ENCODE data around the gene PIK3R2. TPM values are rescaled to one million over a fixed set of nuclear protein-coding genes. Genes with fewer than 3 reads are reported as not detected.

Gene PIK3R2
- total RNA-seq, 1 donor from 2014 or later, result 34.5 TPM

DNA sequence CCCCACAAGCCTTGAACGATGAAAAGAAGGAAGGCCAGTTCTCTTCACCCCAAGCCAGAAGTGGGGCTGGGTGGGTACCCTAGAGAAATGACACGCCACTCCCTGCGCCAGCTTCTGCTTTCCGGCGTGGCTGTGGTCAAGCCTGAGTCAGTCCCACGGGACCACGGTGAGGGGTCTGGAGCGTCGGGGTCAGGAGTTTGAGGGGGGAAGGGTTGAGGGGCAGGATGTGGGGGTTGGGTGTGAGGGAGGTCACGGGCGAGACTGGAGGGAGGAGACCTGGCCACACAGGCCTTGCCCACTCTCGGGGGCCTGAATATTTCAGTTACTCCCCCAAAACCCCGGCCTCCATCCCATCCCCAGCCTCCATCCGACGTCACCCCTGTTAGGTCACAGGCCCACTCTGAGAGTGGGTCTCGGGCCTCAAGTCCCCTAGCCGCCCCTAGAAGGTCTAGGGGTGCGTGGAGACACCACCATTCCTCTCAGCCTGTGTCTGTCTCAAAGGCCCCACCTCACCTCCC is 20.1 kb downstream of the PIK3R2 start:
- no peak for DNase-seq

DNA sequence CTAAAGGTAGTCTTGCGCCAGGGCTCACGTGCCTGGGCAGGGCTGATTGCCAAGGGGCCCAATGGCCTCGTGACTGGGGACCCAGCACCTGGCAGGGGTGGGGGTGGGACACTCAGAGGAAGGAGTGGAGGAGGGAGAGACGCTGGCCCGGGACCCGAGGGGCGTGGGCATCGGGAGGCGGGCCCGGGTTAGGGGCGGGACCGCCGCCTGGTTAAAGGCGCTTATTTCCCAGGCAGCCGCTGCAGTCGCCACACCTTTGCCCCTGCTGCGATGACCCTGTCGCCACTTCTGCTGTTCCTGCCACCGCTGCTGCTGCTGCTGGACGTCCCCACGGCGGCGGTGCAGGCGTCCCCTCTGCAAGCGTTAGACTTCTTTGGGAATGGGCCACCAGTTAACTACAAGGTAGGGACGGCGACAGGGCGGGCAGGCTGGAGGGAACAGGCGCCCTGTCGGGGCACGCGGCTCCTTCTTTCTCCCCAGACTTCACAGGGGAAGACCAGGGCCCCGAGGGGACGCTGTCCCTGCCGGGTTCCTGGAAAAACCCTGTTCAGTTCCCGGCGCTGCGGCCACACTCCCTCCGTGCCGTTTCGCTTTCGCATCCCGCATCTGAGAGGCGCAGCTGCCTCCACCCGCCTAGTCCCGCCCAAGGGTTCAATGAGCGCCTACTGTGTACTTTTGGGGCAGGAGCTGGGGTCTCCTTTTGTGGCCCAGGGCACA is 20.8 kb downstream of the PIK3R2 start, which contains the start of gene IFI30:
Gene IFI30 (plus strand): TSS at position 242 of the 717 bp plus-strand sequence. CDS start 29 bp downstream, at position 271.
- peak; percentile 62 for DNase-seq

DNA sequence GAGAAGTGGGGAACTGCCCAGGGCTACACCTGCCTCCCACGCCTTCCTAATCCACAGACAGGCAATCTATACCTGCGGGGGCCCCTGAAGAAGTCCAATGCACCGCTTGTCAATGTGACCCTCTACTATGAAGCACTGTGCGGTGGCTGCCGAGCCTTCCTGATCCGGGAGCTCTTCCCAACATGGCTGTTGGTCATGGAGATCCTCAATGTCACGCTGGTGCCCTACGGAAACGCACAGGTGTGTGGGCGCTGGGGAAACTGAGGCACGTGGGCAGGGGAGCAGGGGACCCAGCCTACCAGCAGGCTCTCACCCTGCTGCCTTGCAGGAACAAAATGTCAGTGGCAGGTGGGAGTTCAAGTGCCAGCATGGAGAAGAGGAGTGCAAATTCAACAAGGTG is 22.0 kb downstream of the PIK3R2 start:
- DNase-seq, result no peak

DNA sequence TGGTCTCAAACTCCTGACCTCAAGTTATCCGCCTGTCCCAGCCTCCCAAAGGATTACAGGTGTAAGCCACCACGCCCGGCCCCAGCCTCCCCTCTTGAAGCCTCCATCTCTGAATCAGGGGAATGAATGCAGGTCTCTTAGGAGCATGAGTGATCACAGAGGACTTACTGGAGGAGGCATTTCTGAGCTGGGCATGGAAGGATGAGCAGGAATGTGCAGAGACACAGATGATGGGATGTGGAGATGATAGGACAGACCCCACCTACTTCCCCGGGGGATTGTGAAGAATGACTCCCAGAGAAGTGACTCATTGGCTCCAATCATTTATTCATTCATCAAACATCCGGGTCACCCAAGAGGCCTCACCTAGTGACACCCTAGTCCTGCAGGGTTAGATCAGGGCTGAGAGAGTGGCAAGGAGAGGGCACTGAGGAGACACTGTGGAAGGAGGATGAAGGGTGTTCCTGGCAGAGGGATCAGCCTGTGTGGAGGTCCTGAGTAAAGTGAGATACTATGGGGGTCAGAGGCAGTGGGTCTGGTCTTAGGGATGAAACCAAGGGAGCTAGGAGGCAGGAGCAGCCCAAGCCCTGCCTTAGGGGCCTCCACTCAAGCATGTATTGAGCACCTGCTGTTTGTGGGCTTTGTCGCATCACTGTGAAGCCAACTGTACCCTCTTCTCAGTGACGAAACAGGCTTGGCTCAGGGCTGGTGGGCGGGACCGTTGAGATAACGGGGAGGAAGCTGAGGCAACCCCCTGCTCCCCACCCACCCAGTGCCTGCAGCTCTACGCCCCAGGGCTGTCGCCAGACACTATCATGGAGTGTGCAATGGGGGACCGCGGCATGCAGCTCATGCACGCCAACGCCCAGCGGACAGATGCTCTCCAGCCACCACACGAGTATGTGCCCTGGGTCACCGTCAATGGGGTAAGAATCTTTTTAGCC is 23.7 kb downstream of the PIK3R2 start:
- DNase-seq, result no peak

DNA sequence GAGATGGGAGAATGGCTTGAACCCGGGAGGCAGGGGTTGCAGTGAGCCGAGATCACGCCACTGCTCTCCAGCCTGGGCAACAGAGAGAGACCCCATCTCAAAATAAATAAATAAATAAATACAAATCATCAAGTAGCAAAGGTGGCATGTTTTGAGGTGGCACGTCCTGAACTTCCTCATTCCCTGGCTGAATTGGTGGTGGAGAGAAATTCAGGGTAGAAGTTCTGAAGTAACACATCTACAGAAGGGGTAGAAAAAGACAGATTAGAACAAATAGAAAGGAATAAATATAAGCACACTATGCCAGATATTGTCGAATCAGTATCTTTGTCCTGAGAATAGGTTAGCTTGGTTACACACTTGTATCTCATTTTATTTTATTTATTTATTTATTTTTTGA is 27.0 kb downstream of the PIK3R2 start:
- no peak for DNase-seq

DNA sequence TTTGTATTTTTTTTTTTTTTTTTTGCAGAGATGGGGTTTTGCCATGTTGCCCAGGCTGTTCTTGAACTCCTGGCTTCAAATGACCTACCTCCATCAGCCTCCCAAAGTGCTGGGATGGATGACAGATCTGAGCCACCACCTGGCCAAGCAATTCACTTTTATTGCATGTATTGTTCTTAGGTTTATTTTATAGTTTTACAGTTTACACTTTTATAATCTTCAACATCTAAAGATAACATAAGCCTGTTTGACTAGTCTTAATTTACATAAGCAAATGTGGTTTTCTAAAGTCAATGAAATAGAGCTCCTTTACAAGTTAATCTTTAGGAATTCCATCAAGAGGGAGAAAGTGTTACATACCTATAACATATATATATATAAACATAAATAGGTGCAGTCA is 30.6 kb downstream of the PIK3R2 start:
- no peak for DNase-seq

DNA sequence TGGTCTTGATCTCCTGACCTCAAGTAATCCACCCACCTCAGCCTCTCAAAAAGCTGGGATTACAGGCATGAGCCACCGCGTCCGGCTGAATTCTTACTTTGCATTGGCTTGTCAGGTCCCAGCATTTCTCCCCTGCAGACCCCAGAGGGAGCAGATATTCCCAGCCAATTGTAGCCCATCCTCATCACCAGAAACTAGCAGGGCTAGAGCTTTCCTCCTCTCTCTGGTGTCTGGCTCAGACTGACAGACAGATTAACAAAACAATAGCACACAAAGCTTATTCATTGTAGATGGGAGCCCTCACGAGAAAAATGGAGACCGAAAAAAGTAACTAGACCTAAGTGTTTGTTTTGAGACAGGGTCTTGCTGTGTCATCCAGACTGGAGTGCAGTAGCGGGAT is 32.6 kb downstream of the PIK3R2 start:
- no peak for DNase-seq

DNA sequence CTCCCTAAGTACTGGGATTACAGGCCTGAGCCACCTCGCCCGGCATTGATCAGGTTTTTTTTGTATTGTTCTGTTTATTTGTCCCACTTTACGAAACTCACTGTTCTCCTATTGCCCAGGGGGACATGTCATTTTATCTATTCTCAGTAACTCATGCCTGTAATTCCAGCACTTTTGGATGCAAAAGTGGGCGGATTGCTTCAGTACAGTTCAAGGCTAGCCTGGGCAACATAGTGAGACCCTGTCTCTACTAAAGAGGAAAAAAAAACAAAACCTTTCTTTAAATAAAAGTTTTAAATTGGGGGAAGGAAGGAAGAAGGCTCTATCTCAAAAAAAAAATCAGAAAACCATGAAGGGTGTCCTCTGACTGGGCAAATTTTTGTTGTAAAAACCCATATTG is 37.3 kb downstream of the PIK3R2 start:
- no peak for DNase-seq

DNA sequence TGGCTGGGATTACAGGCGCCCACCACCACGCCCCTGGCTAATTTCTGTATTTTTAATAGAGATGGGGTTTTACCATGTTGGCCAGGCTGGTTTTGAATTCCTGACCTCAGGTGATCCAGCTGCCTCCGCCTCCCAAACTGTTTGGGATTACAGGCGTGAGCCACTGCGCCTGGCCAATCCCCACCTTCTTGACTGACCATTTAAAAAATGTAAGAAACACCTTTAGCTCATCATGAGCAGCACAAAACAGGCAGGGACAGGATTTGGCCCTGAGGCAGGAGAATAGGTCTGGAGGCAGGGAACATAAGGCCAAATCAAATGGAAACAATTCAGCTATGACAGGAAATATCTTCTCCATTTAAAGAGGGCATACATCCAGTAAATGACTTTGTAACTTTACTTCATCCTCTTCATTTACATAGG is 38.7 kb downstream of the PIK3R2 start:
- no peak for DNase-seq

DNA sequence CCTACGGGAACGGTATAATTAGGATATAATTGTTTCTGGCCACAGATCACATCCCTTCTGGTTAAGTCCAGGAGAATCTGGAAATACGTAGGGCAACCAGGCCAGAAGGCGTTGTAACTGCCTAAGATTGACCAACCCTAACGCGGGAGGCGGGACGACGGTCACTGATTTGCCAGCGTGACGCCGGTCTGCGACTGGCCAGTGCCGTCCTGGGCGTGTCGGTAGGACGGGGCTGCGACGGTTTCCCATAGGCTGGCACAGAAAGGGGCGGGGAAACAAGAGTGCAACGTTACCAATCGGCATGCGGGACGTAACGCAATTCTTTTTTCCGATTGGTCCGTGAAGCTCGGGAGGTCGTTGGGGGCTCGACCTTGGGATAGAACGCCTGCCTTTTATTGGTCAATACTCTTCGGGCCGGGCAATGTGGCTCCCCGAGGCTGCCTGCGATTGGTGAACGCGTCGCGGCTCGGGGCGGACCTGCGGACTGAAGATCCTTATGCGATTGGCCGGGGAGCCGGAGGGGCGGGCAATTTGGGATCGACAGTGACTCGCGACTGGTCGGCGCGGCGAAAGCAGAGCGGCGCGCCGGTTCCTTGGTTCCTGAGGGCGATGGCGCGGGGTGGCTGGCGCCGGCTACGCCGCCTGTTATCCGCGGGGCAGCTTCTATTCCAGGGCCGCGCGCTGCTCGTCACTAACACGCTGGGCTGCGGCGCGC is 39.9 kb downstream of the PIK3R2 start, which contains the start of gene MPV17L2:
Gene MPV17L2 (plus strand): TSS at position 546 of the 715 bp plus-strand sequence. CDS start 64 bp downstream, at position 610.
- peak; percentile 100 for DNase-seq

DNA sequence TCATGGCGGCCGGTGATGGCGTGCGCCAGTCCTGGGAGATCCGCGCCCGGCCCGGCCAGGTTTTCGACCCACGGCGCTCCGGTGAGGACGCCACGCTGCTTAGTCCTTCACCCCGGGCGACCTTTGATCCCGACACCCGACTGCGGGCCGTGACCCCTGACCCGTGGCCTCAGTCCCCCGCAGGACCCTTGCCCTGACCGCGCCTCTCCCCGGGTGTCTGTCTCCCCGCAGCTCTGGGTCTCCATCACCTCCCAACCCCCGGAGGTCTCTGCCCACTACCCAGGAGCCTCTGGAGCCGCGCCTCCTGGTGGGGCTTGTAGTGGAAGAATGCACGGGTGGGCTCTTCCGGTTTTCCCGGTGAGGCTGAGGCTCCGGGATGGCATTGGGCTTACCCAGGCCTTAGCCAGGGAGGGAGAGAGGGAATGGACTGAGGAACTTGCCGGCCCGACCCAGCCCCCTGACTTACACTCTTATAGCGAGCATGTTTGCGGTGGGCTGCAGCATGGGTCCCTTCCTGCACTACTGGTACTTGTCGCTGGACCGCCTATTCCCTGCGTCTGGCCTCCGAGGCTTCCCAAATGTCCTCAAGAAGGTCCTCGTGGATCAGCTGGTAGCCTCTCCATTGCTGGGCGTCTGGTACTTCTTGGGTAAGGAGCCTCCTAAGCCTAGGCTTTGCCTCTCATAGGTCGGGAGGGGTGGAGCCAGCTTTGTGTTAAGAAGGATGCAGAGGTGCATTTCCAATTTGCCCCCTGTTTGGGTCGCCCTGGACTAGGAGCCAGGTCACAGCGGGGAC is 40.6 kb downstream of the PIK3R2 start:
- DNase-seq, result peak; percentile 21

DNA sequence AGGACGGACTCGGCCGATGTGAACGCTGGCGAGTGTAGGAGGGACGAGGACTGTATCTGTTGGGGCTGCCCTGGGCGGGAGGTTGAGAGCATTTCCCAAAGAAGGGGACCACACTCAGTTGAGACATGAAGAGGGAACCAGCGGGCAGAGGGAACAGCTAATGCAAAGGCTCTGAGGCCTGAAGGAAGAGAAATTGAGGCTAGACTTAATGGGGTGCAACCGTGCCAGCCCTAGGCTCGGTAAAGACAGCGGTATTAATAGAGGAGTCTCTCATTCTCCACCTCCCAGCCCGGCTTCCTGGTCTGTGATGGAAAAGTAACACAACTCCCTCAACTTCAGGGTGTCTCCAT is 41.2 kb downstream of the PIK3R2 start:
- no peak for DNase-seq

DNA sequence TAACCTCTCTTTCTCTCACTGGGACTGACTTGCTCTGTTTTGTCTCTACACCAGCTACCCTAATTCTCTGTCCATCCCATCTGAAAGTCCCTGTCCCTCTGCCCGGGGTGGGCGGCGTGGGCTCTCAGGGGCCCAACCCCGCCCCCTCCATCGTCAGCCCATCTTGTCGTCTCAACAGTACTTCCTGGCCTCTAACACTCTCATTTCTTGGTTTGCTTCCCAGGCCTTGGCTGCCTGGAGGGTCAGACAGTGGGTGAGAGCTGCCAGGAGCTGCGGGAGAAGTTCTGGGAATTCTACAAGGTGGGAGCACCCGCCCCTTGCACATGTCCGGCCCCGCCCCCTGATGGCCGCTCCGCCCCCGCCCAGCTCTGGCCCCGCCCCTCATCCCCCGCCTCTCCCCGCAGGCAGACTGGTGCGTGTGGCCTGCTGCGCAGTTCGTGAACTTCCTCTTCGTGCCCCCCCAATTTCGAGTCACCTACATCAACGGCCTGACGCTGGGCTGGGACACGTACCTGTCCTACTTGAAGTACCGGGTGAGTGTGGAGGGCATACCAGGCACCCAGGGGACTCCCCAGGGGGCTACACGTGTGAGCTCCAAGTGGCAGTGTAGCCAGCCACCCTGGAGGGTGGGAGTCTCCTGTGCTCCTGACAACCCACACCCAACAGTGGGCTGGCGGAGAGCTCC is 41.7 kb downstream of the PIK3R2 start:
- DNase-seq, result no peak

DNA sequence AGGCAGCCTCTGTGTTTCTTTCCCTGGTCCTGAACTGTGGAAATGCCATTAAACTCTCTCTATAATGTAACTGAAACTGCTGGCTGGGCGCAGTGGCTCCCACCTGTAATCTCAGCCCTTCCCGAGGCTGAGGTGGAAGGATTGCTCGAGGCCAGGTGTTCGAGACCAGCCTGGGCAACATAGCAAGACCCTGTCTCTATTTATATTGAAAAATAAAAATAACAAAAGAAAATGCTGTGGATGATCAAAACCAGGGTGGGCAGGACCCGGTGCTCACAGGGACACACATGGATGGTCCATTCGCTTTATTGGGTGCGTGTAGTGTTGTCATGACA is 43.5 kb downstream of the PIK3R2 start:
- no peak for DNase-seq

DNA sequence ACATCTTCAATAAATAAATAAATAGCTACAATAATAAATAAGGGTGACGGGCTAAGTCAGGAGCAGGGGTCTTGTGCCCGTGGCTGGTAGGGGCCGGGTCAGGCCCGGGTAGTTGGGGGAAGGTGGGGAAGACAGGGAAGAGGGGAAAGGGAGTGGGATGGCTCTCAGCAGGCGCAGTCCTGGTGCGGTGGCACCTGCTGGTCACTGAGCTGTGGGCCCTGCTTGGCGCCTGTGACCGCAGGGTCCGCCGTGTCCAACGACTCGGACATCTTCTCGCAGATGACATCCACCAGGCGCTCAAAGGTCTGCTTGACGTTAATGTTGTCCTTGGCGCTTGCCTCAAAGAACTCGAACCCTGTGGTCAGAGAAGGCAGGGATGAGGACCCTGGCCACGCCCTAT is 44.3 kb downstream of the PIK3R2 start:
- no peak for DNase-seq

DNA sequence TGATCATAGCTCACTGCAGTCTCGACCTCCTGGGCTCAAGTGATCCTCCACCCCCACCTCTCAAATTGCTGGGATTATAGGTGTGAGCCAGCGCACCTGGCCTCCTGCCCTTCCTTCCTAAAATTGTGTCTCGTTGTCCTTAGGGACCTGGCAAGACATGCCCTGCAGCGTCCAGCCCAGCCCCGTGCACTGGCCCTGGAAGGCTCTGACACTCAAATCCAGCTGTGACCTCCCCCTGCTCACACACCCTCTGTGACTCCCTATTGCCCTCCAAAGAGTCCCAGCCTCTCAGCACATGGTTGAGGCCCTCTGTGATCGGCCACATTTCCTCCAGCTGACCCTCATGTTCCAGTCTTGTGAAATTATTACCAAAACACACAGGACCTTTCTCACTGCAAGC is 45.0 kb downstream of the PIK3R2 start:
- DNase-seq, result no peak

DNA sequence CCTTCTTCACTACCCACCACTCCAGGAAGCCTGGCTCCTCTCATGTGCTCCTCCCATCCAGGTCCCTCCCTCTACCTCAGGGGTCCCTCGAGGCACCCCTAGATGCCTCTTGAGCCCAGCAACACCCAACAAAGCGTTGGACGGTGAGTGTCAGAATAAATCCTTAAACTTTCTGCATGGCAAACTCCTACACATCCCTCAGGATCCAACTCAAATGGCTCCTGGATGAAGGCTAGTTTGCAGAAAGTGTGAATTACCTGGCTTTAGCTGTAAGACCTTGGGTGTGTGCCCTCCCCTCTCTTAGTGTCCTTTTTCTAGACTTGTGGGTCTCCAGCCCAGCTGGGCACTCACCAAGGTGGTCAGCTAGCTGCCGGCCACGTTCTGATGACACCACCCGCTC is 45.4 kb downstream of the PIK3R2 start:
- DNase-seq, result no peak

DNA sequence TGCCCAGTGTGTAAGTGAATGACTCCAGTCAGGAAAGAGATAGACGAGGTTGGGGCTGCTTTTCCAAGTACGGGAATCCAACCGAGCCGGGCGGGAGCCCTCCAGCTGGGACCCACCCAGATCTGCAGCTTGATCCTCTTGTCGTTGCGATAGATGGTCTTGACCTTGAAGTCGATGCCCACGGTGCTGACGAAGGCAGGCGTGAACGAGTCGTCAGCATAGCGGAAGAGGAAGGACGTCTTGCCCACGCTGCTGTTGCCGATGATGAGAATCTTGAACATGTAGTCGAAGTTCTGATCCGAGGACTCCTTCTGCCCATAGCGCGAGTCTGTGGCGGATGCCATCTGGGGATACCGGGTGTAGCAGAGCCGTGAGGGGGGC is 49.4 kb downstream of the PIK3R2 start:
- DNase-seq, result no peak

DNA sequence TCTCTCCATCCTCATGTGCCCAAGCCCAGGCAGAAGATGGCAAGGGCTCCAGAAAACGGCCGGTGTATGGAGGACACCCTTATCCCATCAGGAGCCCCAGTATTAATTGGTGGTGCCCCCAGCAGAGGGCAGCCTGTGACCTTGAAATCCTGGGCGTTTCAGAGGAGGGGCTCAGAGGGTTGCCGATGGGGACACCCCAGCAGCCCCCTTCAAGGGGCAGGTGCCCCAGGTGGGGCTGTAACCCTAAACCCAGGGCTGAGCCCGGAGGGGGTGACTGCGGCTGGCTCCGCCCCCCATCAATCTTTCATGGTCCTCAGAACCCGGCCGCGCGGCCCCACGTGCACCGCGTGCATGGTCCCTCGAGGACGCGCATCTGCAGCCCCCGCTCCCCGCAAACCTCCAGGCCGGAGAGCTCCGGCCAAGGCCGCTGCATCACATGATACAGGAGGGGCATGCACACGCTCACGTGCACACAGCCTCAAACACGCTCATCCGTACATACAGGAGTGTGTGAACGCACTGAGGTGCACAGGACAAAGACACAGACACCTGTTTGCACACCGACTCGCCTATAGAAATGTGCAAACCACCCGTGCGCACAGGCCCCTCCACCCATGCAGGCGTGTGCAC is 49.9 kb downstream of the PIK3R2 start:
- DNase-seq, result peak; percentile 32

DNA sequence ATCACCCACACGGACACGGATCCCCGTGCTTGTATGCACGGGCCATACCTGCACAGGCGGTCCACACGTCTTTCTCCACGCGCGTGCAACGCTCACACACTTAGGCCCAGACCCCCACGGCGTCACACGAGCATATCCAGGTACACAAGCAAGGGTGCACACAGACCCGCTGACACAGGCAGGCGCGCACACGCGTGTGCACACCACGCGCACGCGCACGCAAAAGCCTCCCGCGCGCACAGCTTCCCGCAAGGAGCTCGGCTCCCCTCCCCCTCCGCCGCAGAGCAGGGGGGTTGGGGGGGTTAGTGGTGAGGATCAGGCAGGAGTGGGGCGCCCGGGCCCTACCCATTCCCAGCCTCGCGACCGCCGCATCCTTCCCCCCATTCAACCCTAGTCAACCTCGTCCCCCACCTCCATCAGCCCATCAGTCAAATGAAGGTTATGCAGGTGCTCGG is 50.5 kb downstream of the PIK3R2 start:
- peak; percentile 46 for DNase-seq

Data from tongue (tissue), 2 donors.